ENCODE measurements around the gene TRMT11. TPM values are rescaled to one million over a fixed set of nuclear protein-coding genes. Genes with fewer than 3 reads are reported as not detected.

TRMT11 gene
- total and polyA plus RNA-seq, 2 of the 13 experiments (the other 11 are each of a cell fraction or from before 2014, with no cell fraction given) = 42.2 to 81.9 TPM

DNA sequence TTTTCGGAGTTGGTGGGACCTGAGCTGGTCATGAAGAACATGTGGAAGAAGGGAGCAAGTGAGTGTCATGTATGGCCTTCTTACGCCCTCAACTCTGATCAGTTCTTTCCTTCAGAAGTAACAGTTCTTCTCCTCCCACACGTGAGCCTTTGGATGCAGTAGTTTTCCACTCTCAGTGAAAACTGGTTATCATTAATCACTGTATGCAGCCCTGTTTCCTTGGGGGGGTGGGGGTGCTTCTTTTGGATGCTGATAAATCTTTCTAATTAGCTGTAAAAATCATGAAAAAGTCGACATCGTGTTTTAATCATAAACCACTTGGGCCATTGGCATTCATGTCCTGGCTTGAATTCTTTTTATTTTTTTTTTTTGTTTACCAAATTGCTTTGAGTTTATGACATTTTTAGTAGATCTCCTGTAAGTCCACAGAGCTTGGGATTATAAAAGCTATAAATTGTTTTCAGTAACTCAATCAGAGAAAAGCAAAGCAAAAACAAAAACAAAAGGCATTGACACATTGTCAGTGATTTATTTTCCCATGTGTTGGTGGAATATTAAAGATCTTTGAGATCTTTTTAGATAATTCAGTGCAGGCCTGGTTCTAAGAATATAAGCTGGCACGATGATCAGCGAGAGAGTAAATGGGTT is 84.8 kb downstream of the TRMT11 start (continued):
- no peak for TF ChIP-seq PHF5A (CRISPR knock-in tag; IDR thresholded peaks at IDR 0.05; ENCODE audit: low read depth, unreplicated experiment)
- TF ChIP-seq, protein P1, sequence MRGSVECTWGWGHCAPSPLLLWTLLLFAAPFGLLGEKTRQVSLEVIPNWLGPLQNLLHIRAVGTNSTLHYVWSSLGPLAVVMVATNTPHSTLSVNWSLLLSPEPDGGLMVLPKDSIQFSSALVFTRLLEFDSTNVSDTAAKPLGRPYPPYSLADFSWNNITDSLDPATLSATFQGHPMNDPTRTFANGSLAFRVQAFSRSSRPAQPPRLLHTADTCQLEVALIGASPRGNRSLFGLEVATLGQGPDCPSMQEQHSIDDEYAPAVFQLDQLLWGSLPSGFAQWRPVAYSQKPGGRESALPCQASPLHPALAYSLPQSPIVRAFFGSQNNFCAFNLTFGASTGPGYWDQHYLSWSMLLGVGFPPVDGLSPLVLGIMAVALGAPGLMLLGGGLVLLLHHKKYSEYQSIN (CRISPR knock-in tag; IDR thresholded peaks at IDR 0.05; ENCODE audit: borderline replicate concordance) = no peak
- no peak for TF ChIP-seq ZSCAN20 (CRISPR knock-in tag; IDR thresholded peaks at IDR 0.05; ENCODE audit: borderline replicate concordance)

DNA sequence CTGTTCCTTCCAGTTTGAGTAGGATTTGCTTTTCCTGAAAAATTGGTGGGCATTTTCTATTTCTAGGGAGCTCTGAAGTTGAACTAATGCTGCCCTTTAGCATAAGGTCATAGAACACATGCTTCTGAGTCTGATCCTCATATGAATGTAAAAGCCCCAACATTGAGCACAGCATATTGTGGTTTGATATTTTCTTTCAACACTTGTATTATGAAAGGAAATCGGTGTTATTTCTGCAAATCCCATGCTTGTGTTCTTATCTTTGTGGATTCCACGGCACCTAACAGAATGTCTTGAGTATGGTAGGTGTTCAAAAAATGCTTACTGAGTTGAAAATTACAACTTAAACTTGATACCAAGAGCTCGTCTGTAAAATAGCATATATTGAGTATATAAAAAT is 85.8 kb downstream of the TRMT11 start:
- WGBS (ENCODE audit: low lambda C conversion rate) = 96% methylated on average over 3 of the region's 3 CpGs
- Histone ChIP-seq H3K4me2 (ENCODE audit: low read depth, low read length) (no peak overlapping the region), H3K27ac (ENCODE audit: extremely low read length, insufficient read depth, low read length) (no peak overlapping the region), H3K4me1 (ENCODE audit: insufficient read depth, low read length) (peaks cover 21% of the 10 kb centered on the region), H3K79me2 (ENCODE audit: insufficient read depth, low read length) (no peaks in the 10 kb centered on the region), H2AFZ (ENCODE audit: low read length) (no peak overlapping the region), H3K9ac (ENCODE audit: insufficient read depth, low read depth, low read length) (no peak overlapping the region), H3K4me3 (replicated peaks in 1 of 3; ENCODE audit: insufficient read depth in 1 of 3, low read depth in 2 of 3, low read length in 3 of 3) (no peak overlapping the region), H3K9me3 (ENCODE audit: low read length) (no peaks in the 10 kb centered on the region), H3K27me3 (ENCODE audit: control insufficient read depth in 1 of 2, insufficient read depth in 2 of 2, low read length in 2 of 2) (no peaks in the 10 kb centered on the region), H3K36me3 (replicated peaks in 1 of 2; ENCODE audit: control insufficient read depth in 1 of 2, insufficient read depth in 2 of 2, low read length in 2 of 2) (peaks cover 4 to 9% of the 10 kb centered on the region in 2 experiments), H4K20me1 (ENCODE audit: insufficient read depth, low read length) (no peaks in the 10 kb centered on the region)
- FAIRE-seq (no peak), ATAC-seq (no peak; the same call in 2 of the 3 replicates), DNase-seq (ENCODE audit: low spot score) (no peak)
- POLR2A ChIA-PET = no interaction called here
- CTCF ChIA-PET (ENCODE audit: low intra/inter-chr PET ratio, low total read pairs) = no interaction called here
- TF ChIP-seq, protein P2, sequence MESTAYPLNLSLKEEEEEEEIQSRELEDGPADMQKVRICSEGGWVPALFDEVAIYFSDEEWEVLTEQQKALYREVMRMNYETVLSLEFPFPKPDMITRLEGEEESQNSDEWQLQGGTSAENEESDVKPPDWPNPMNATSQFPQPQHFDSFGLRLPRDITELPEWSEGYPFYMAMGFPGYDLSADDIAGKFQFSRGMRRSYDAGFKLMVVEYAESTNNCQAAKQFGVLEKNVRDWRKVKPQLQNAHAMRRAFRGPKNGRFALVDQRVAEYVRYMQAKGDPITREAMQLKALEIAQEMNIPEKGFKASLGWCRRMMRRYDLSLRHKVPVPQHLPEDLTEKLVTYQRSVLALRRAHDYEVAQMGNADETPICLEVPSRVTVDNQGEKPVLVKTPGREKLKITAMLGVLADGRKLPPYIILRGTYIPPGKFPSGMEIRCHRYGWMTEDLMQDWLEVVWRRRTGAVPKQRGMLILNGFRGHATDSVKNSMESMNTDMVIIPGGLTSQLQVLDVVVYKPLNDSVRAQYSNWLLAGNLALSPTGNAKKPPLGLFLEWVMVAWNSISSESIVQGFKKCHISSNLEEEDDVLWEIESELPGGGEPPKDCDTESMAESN (CRISPR knock-in tag; conservative IDR thresholded peaks at IDR 0.05) = no peak
- TF ChIP-seq U2AF2 (IDR thresholded peaks at IDR 0.05; ENCODE audit: low read depth, low read length) = no peak
- no peak for TF ChIP-seq ZNF841 (CRISPR knock-in tag; IDR thresholded peaks at IDR 0.05; ENCODE audit: borderline replicate concordance)
- peak; percentile 31 to 39; a peak in 3 of 4 replicates for TF ChIP-seq MAFK (conservative IDR thresholded peaks at IDR 0.05 in 1 of 2, IDR thresholded peaks at IDR 0.05 in 1 of 2; ENCODE audit: low read length in 2 of 2)
- intact Hi-C loops (cut with micrococcal nuclease; ENCODE audit: unreplicated experiment) = no loop called here
- in situ Hi-C loops (cut with HindIII; ENCODE audit: extremely low pct_ligation_motif_present, low pct_unique_long_range_greater_than_20kb) = no loop called here
- no TSS peak for BruUV-seq (replicated peaks)

Data from HepG2 (cell line).